Left ventricle myocardium inferior (tissue), 1 donor: ENCODE measurements around the gene ULK4. TPM values are rescaled to one million over a fixed set of nuclear protein-coding genes. Genes with fewer than 3 reads are reported as not detected.
"Not testable (repeated sequence)": the region's sequence is repeated elsewhere in the genome, so short reads cannot be mapped to it uniquely, and the experiment has no call there.

Source experiments
- DNase-seq: peaks from one replicate; pipeline ENCODE4 v3.0.0-alpha.2; 2020
- H3K27ac ChIP-seq: fragments of 200-600 bp; replicated peaks from 2 replicates; pipeline ENCODE4 v1.8.0; 2021
- H3K27me3 ChIP-seq: fragments of 200-600 bp; 2 replicates; pipeline ENCODE4 v1.8.0; 2021; ENCODE audit warnings: low read depth
- H3K36me3 ChIP-seq: fragments of 200-600 bp; 2 replicates; pipeline ENCODE4 v1.8.0; 2021
- H3K4me1 ChIP-seq: fragments of 200-600 bp; 2 replicates; pipeline ENCODE4 v1.8.0; 2021
- H3K4me3 ChIP-seq: fragments of 200-600 bp; 2 replicates; pipeline ENCODE4 v1.8.0; 2021; ENCODE audit warnings: mild to moderate bottlenecking, moderate library complexity
- H3K9me3 ChIP-seq: fragments of 200-600 bp; replicated peaks from 2 replicates; pipeline ENCODE4 v1.8.0; 2021
- CTCF ChIP-seq: fragments of 200-600 bp; IDR thresholded peaks from 2 replicates; pipeline ENCODE4 v1.8.0; 2021; ENCODE audit warnings: antibody characterized with exemption, mild to moderate bottlenecking, borderline replicate concordance
- intact Hi-C: fragments of 100-400 bp; cut with micrococcal nuclease; formaldehyde crosslinking; loops from one replicate; pipeline ENCODE4 v1.11.0; 2022
- total RNA-seq: library from RNA; stranded (reverse); fragmentation: NEBNext Ultra II Directional; extraction: Animal tissue kit (Norgen Biotek cat#: 25700); gene quantifications from one replicate; pipeline ENCODE4 v1.2.1, GENCODE V29; 2021
- donor health status: DM: no; HTN: yes; CAD: no; lungs with severe emphysema.

Gene ULK4
- total RNA-seq, 1 donor from 2014 or later = 1.8 TPM

- Histone ChIP-seq H3K27ac (no peak overlapping the region), H3K4me3 (no peak overlapping the region), H3K9me3 (no peaks in the 10 kb centered on the region), H3K4me1 (no peaks in the 10 kb centered on the region), H3K36me3 (no peaks in the 10 kb centered on the region), H3K27me3 (no peaks in the 10 kb centered on the region)
- DNase-seq = no peak
- intact Hi-C loops = no loop called here
- no peak for TF ChIP-seq CTCF
Observed at GRCh38 chr3:41652506-41652905, 309.4 kb downstream of the ULK4 start.

DNA sequence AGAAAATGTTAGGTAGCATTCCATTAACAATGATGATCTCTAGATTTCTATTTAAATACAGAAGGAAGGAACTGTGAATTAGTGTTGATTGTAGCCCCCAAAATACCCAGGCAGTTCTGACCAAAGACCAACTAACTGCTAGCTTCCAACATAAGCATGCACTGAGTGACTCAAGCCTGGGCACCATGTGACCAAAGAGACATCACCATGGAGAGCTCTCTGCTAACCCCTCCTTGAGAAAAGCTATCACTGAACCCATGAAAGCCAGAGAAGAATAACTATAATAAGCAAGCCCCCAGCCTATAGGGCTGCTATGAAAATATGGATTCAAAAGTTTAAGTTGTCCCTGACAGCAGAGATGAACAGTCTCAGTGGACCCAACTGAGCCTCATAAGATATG lies 310.2 kb downstream of the ULK4 start:
- intact Hi-C loops = no loop called here
- no peaks in the 10 kb centered on the region for H3K27me3 ChIP-seq

GRCh38 chr3:41650406-41650805 lies 311.5 kb downstream of the ULK4 start:
- TF ChIP-seq CTCF = no peak
- Histone ChIP-seq H3K27ac (no peak overlapping the region), H3K9me3 (no peaks in the 10 kb centered on the region), H3K36me3 (no peaks in the 10 kb centered on the region), H3K27me3 (no peaks in the 10 kb centered on the region), H3K4me1 (no peaks in the 10 kb centered on the region), H3K4me3 (no peak overlapping the region)
- intact Hi-C loops = no loop called here
- no peak for DNase-seq

More for the DNA sequence above, 310.2 kb downstream of the ULK4 start:
- no peaks in the 10 kb centered on the region for H3K9me3 ChIP-seq
- no peaks in the 10 kb centered on the region for H3K4me1 ChIP-seq
- TF ChIP-seq CTCF = no peak
- no peak overlapping the region for H3K27ac ChIP-seq
- no peak for DNase-seq
- H3K4me3 ChIP-seq = no peak overlapping the region
- no peaks in the 10 kb centered on the region for H3K36me3 ChIP-seq

GRCh38 chr3:41649129-41649739 lies 312.7 kb downstream of the ULK4 start:
- no peak for TF ChIP-seq CTCF
- Histone ChIP-seq H3K4me3 (no peak overlapping the region), H3K27me3 (no peaks in the 10 kb centered on the region), H3K27ac (no peak overlapping the region), H3K36me3 (no peaks in the 10 kb centered on the region), H3K9me3 (no peaks in the 10 kb centered on the region), H3K4me1 (no peaks in the 10 kb centered on the region)
- no peak for DNase-seq
- intact Hi-C loops = no loop called here

DNA sequence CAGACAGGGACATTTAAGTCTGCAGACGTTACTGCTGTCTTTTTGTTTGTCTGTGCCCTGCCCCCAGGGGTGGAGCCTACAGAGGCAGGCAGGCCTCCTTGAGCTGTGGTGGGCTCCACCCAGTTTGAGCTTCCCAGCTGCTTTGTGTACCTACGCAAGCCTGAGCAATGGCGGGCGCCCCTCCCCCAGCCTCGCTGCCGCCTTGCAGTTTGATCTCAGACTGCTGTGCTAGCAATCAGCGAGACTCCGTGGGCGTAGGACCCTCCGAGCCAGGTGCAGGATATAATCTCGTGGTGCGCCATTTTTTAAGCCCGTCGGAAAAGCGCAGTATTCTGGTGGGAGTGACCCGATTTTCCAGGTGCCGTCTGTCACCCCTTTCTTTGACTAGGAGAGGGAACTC lies 314.2 kb downstream of the ULK4 start:
- H3K27me3 ChIP-seq, H3K4me1 ChIP-seq, H3K36me3 ChIP-seq, H3K4me3 ChIP-seq, H3K9me3 ChIP-seq, intact Hi-C loops, H3K27ac ChIP-seq, DNase-seq: not testable (repeated sequence)

DNA sequence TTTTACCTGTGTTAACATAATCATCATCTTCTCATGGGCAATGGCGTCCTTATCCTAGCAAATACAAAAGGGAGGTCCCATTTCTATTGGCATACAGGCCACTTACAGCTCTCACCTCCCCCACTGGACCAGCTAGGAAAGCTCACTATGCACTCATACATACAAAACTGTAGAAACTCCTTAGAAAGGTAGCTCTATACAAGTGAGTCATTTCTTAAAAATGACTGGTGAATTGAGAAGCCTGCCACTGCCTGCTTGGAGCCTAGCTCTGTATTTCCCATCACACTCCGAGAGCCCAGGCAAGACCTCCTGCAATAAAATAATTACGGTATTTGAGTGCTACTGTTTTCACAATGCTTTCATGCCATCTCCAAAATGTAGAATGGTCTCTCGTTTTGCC lies 321.8 kb downstream of the ULK4 start:
- Histone ChIP-seq H3K27me3 (no peaks in the 10 kb centered on the region), H3K36me3 (no peaks in the 10 kb centered on the region), H3K27ac (no peak overlapping the region), H3K9me3 (no peaks in the 10 kb centered on the region), H3K4me3 (no peak overlapping the region), H3K4me1 (no peaks in the 10 kb centered on the region)
- intact Hi-C loops = no loop called here
- no peak for DNase-seq
- no peak for TF ChIP-seq CTCF
